B cell (primary cell): ENCODE results near the gene SPTBN2.

Source experiments
- CTCF ChIP-seq: fragments of 200-600 bp; IDR thresholded peaks from one replicate; pipeline ENCODE4 v1.8.0; 2022; ENCODE audit warnings: antibody characterized with exemption, mild to moderate bottlenecking
- EZH2 ChIP-seq: IDR thresholded peaks from 2 replicates; pipeline ENCODE4 v1.6.1; 2012; ENCODE audit warnings: borderline replicate concordance, low read depth, mild to moderate bottlenecking, moderate library complexity, low read length; ENCODE audit not compliant: insufficient read depth, poor library complexity, severe bottlenecking

- peak; percentile 95 for TF ChIP-seq CTCF
- TF ChIP-seq EZH2 = no peak
Measured at GRCh38 chr11:66694732-66695207, 34.2 kb downstream of the SPTBN2 start.
